ENCODE measurements around the gene EIF5A.

Gene EIF5A

GRCh38 chr17:7306911-7307685 is at the start of gene EIF5A:
EIF5A (plus strand) TSS chr17:7307628; CDS start chr17:7309636, 2,008 bp downstream.
- peak; percentile 100 for DNase-seq (ENCODE audit: low read depth in 2 of 2)

- no peak for DNase-seq (ENCODE audit: low read depth in 2 of 2)
Observed at GRCh38 chr17:7258731-7259554, 48.5 kb upstream of the EIF5A start.

- DNase-seq (ENCODE audit: low read depth in 2 of 2): no peak
Observed at GRCh38 chr17:7259555-7259889, 47.9 kb upstream of the EIF5A start.

GRCh38 chr17:7260151-7260550 is 47.3 kb upstream of the EIF5A start:
- DNase-seq (ENCODE audit: low read depth in 2 of 2): no peak

GRCh38 chr17:7260651-7261378 is 46.6 kb upstream of the EIF5A start:
- no peak for DNase-seq (ENCODE audit: low read depth in 2 of 2)

- no peak for DNase-seq (ENCODE audit: low read depth in 2 of 2)
Observed at GRCh38 chr17:7261379-7262191, 45.8 kb upstream of the EIF5A start.

- no peak for DNase-seq (ENCODE audit: low read depth in 2 of 2)
Observed at GRCh38 chr17:7262192-7262934, 45.1 kb upstream of the EIF5A start, which contains the start of gene CLDN7. CLDN7 (minus strand) TSS chr17:7262478; CDS start chr17:7262043, 435 bp downstream.

GRCh38 chr17:7262935-7263800 is 44.3 kb upstream of the EIF5A start:
- no peak for DNase-seq (ENCODE audit: low read depth in 2 of 2)

- DNase-seq (ENCODE audit: low read depth in 2 of 2): no peak
Observed at GRCh38 chr17:7263801-7264078, 43.7 kb upstream of the EIF5A start.

GRCh38 chr17:7266784-7267183 is 40.6 kb upstream of the EIF5A start:
- DNase-seq (ENCODE audit: low read depth in 2 of 2): no peak

GRCh38 chr17:7279448-7279847 is 28.0 kb upstream of the EIF5A start:
- no peak for DNase-seq (ENCODE audit: low read depth in 2 of 2)

GRCh38 chr17:7280519-7281073 is 26.8 kb upstream of the EIF5A start:
- DNase-seq (ENCODE audit: low read depth in 2 of 2): peak; percentile 71 to 74

- peak; percentile 84 to 86 for DNase-seq (ENCODE audit: low read depth in 2 of 2)
Observed at GRCh38 chr17:7281074-7281952, 26.1 kb upstream of the EIF5A start, which contains the start of gene SLC2A4. SLC2A4 (plus strand) TSS chr17:7281718; CDS start chr17:7281935, 217 bp downstream.

GRCh38 chr17:7281953-7282751 is 25.3 kb upstream of the EIF5A start:
- DNase-seq (ENCODE audit: low read depth in 2 of 2): no peak

- DNase-seq (ENCODE audit: low read depth in 2 of 2): no peak
Observed at GRCh38 chr17:7282752-7283321, 24.6 kb upstream of the EIF5A start.

GRCh38 chr17:7283471-7284216 is 23.8 kb upstream of the EIF5A start:
- no peak for DNase-seq (ENCODE audit: low read depth in 2 of 2)

- DNase-seq (ENCODE audit: low read depth in 2 of 2): no peak
Observed at GRCh38 chr17:7284911-7285310, 22.5 kb upstream of the EIF5A start.

Data from stimulated activated CD8-positive, alpha-beta memory T cell treated with anti-CD3 and anti-CD28 coated beads, Interleukin-15, amount 100 ng/mL, for 48 hours (primary cell).